Transverse colon (tissue), 4 donors: ENCODE data around the gene SPATC1L. TPM values are rescaled to one million over a fixed set of nuclear protein-coding genes. Genes with fewer than 3 reads are reported as not detected.
A peak's percentile ranks its signal among the peaks of the same experiment; 100 is the strongest.
"Not testable (repeated sequence)": the region's sequence is repeated elsewhere in the genome, so short reads cannot be mapped to it uniquely, and the experiment has no call there.

Experiments
- DNase-seq: peaks from one replicate; pipeline ENCODE4 v3.0.0-alpha.2; 2019
- H3K27ac ChIP-seq, 4 donors: fragments of 200-600 bp; sonication (generic); 2 replicates each; pipeline ENCODE4 v1.5.1; 2016 to 2018; ENCODE audit warnings: inconsistent platforms in 4 of 4
- H3K27me3 ChIP-seq: fragments of 200-600 bp; sonication (generic); 2 replicates; pipeline ENCODE4 v1.5.1; 2017; ENCODE audit warnings: inconsistent platforms
- H3K36me3 ChIP-seq, 4 donors: fragments of 200-600 bp; sonication (generic); 2 replicates each; pipeline ENCODE4 v1.5.1; 2017 to 2019; ENCODE audit warnings: inconsistent platforms in 4 of 4
- H3K4me1 ChIP-seq, 4 donors: fragments of 200-600 bp; sonication (generic); 2 replicates each; pipeline ENCODE4 v1.5.1; 2017 to 2020; ENCODE audit warnings: inconsistent platforms in 4 of 4
- H3K4me3 ChIP-seq, 4 donors: fragments of 200-600 bp; sonication (generic); 1 replicate in 1 of 4; 2 replicates in 3 of 4; pipeline versions ENCODE4 v1.5.1 to v1.6.1; 2017 to 2019; ENCODE audit warnings: inconsistent platforms in 4 of 4
- H3K9me3 ChIP-seq, 2 donors: fragments of 200-600 bp; sonication (generic); 2 replicates each; pipeline ENCODE4 v1.5.1; 2017 to 2019; ENCODE audit warnings: inconsistent platforms in 2 of 2
- EP300 ChIP-seq: sonication (generic); formaldehyde crosslinking; IDR thresholded peaks from one replicate; pipeline ENCODE4 v1.6.1; 2017; ENCODE audit warnings: antibody characterized with exemption, low read depth
- POLR2A ChIP-seq: fragments of 450-650 bp; IDR thresholded peaks from one replicate; pipeline ENCODE4 v1.6.1; 2016; ENCODE audit warnings: antibody characterized with exemption, mild to moderate bottlenecking, moderate library complexity
- POLR2AphosphoS5 ChIP-seq, 3 donors: sonication (generic); formaldehyde crosslinking; IDR thresholded peaks; one replicate each; pipeline ENCODE4 v1.6.1; 2016; ENCODE audit warnings: antibody characterized with exemption in 3 of 3
- WGBS, 2 donors: methylation state at CpG; one replicate each; pipeline ENCODE4 v1.1.5; 2018; ENCODE audit warnings: low coverage in 1 of 2; 5-methylcytosine and 5-hydroxymethylcytosine counted together
- in situ Hi-C, 4 donors: fragments of 200-750 bp; cut with MboI; loops; one replicate each; pipeline versions ENCODE4 v1.15.0 to v1.15.1; 2017; ENCODE audit warnings: low sequenced_read_pairs in 3 of 4, low pct_ligation_motif_present in 1 of 4, low pct_unique_long_range_greater_than_20kb in 1 of 4
- intact Hi-C: fragments of 100-400 bp; cut with DNase I; formaldehyde crosslinking; loops from one replicate; pipeline ENCODE4 v1.15.1; 2023; ENCODE audit warnings: low total_unique reads
- total RNA-seq, 4 donors: library from RNA; depleted of rRNA; stranded (reverse); fragments of >200 nt; gene quantifications; one replicate each; pipeline ENCODE4 v1.1.0, GENCODE V29; 2016
- TF ChIP-seq, protein P1 (sequence below), 5 experiments: fragments of 200-600 bp in 3 of 5; fragments of 450-650 bp in 2 of 5; sonication (generic) in 3 of 5; IDR thresholded peaks; 1 replicate in 2 of 5; 2 replicates in 3 of 5; pipeline ENCODE4 v1.5.1; 2016 to 2017; ENCODE audit warnings: antibody characterized with exemption in 5 of 5, inconsistent platforms in 3 of 5, mild to moderate bottlenecking in 2 of 5, moderate library complexity in 1 of 5

SPATC1L gene
- total RNA-seq, 4 donors from 2014 or later: 1.2 to 11.0 (median 8.5) TPM; not detected in 1

GRCh38 chr21:46147429-46147828, 36.8 kb downstream of the SPATC1L start:
- peak; percentile 66 for DNase-seq
- TF ChIP-seq, protein P1, sequence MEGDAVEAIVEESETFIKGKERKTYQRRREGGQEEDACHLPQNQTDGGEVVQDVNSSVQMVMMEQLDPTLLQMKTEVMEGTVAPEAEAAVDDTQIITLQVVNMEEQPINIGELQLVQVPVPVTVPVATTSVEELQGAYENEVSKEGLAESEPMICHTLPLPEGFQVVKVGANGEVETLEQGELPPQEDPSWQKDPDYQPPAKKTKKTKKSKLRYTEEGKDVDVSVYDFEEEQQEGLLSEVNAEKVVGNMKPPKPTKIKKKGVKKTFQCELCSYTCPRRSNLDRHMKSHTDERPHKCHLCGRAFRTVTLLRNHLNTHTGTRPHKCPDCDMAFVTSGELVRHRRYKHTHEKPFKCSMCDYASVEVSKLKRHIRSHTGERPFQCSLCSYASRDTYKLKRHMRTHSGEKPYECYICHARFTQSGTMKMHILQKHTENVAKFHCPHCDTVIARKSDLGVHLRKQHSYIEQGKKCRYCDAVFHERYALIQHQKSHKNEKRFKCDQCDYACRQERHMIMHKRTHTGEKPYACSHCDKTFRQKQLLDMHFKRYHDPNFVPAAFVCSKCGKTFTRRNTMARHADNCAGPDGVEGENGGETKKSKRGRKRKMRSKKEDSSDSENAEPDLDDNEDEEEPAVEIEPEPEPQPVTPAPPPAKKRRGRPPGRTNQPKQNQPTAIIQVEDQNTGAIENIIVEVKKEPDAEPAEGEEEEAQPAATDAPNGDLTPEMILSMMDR (IDR thresholded peaks at IDR 0.05): peak; percentile 27 to 53 (median 43)
- H3K4me3 ChIP-seq, H3K36me3 ChIP-seq, H3K27ac ChIP-seq, H3K27me3 ChIP-seq, H3K9me3 ChIP-seq, in situ Hi-C loops, intact Hi-C loops, H3K4me1 ChIP-seq: not testable (repeated sequence)
- 57 to 58% methylated on average over 5 to 12 of the region's 12 CpGs for WGBS, 2 donors

DNA sequence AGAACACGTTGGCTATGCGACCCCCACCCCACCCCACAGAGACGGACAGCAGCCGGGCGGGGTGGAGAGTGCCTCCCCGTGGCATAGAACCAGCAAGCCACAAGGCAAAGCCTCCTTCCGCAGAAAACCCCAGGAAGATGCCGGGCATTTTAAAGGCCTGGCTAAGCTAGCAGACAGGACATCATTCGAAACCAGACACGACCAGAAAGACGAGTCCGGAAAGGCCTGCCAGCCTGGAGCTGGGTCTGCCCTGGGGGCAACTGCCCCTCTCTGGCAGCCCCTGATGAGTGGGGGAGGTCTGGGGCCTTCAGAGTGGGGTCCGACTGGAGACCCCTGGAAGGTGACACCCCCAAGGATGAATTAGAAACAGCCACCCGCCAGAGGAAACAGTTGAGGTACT, 37.4 kb downstream of the SPATC1L start:
- Histone ChIP-seq H3K27ac (no peak overlapping the region), H3K27me3 (no peaks in the 10 kb centered on the region), H3K4me1 (peaks cover 0 to 8% (median 6%) of the 10 kb centered on the region in 4 donors), H3K9me3 (no peaks in the 10 kb centered on the region), H3K4me3 (no peak overlapping the region), H3K36me3 (no peaks in the 10 kb centered on the region)
- in situ Hi-C loops (no loop called here), intact Hi-C loops (no loop called here)
- no peak for DNase-seq
- TF ChIP-seq POLR2AphosphoS5 (IDR thresholded peaks at IDR 0.05) (no peak), POLR2A (no peak), EP300 (no peak)
- TF ChIP-seq, protein P1 (IDR thresholded peaks at IDR 0.05): no peak
- WGBS, 2 donors: 63% methylated on average over 14 of the region's 14 CpGs; no CpG with 5 or more reads in 1 of the 2 donors

DNA sequence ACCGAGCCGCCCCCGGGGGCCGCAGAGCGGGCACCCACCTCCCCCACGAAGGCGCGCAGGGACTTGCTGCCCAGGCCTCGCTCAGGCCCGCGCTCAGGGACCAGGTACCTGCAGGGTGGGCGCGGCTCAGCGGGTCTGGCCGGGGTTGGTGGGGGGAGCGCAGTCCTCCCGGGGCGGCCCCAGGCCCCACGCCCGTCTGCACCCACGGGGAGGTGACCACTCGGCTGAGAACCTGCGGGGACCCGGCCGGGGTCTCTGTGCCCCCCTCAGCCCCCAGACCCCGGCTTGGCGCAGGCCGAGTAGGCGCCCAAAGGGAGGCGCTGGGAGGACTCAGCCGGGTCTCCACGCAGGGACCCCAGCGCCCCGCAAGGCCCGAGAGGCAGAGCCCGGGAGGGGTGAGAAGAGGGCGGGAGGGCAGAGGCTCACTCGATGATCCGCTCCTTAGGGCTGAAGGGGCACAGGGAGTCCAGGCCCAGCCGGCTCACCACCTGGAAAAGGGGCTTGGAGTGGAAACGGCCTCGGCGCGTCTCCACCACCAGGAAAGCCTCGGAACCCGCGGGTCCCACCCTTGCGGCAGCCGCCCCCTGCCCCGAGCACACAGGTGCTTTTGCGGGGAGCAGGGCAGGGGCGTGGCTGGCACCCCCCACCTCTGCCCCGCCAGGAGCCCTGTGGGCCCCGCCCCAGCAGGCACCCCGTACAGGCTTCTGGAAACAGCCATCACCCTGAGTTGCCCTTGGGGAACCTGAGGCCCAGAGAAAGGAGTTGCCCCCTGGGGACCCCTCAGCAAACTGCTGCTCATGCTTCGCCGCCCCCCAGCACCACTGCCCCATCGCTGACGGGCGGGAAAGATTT, 38.2 kb downstream of the SPATC1L start:
- WGBS, 2 donors: 89% methylated on average over 46 of the region's 60 CpGs; no CpG with 5 or more reads in 1 of the 2 donors
- TF ChIP-seq, protein P1 (IDR thresholded peaks at IDR 0.05): no peak
- no peak for TF ChIP-seq POLR2AphosphoS5 (IDR thresholded peaks at IDR 0.05)
- no peak for TF ChIP-seq EP300
- no peak for TF ChIP-seq POLR2A

DNA sequence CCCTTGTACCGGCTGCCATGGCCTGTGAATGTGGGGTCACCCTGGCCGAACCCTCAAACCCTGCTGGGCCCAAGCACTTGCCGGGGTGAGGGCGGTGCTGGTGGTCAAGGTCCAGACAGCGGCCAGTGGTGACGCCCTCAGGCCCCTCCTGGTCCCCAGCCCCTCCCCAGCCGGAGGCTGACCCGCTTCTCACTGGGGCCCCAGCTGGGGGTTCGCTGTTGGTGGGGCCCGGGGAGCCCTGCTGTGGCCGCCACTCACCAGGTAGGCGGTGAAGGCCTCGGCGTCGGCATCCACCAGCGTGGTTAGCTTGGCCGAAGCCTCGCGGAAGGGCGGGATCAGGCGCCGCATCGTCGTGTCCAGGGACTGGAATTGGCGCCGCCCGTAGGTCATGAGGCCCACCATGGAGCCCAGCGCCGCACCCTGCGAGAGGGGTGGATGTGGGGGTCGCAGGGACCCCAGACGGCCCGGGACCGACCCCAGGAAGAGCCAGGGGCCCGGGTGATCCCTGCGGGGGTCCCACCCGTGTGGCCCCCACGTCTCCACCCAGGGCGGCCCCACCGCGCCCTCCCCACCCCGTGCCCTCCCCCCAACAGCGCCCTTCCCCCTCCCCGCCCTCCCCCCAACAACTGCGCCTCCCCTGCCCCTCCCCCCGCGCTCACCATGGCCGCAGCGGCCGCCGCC, 39.0 kb downstream of the SPATC1L start:
- H3K4me1 ChIP-seq: peaks cover 0 to 8% (median 6%) of the 10 kb centered on the region in 4 donors

More for the DNA sequence above, 38.2 kb downstream of the SPATC1L start:
- intact Hi-C loops (no loop called here), in situ Hi-C loops (no loop called here)
- no peaks in the 10 kb centered on the region for H3K27me3 ChIP-seq
- no peaks in the 10 kb centered on the region for H3K9me3 ChIP-seq
- DNase-seq: no peak
- H3K4me1 ChIP-seq: peaks cover 0 to 8% (median 6%) of the 10 kb centered on the region in 4 donors
- no peaks in the 10 kb centered on the region for H3K36me3 ChIP-seq
- H3K27ac ChIP-seq: no peak overlapping the region
- H3K4me3 ChIP-seq: no peak overlapping the region

More for the DNA sequence above, 39.0 kb downstream of the SPATC1L start:
- no peak for TF ChIP-seq POLR2A
- TF ChIP-seq EP300: no peak
- in situ Hi-C loops (no loop called here), intact Hi-C loops (no loop called here)
- 95% methylated on average over 42 of the region's 51 CpGs; no CpG with 5 or more reads in 1 of the 2 donors for WGBS, 2 donors
- H3K27ac ChIP-seq: no peak overlapping the region
- no peaks in the 10 kb centered on the region for H3K36me3 ChIP-seq
- H3K9me3 ChIP-seq: no peaks in the 10 kb centered on the region
- H3K4me3 ChIP-seq: no peak overlapping the region
- DNase-seq: no peak
- no peaks in the 10 kb centered on the region for H3K27me3 ChIP-seq
